ENCODE results near the gene SLC13A3. TPM values are rescaled to one million over a fixed set of nuclear protein-coding genes. Genes with fewer than 3 reads are reported as not detected.
A peak's percentile ranks its signal among the peaks of the same experiment; 100 is the strongest.
"Not testable (repeated sequence)": the region's sequence is repeated elsewhere in the genome, so short reads cannot be mapped to it uniquely, and the experiment has no call there.

SLC13A3 gene
- total RNA-seq, 1 donor from 2014 or later: 12.3 TPM

DNA sequence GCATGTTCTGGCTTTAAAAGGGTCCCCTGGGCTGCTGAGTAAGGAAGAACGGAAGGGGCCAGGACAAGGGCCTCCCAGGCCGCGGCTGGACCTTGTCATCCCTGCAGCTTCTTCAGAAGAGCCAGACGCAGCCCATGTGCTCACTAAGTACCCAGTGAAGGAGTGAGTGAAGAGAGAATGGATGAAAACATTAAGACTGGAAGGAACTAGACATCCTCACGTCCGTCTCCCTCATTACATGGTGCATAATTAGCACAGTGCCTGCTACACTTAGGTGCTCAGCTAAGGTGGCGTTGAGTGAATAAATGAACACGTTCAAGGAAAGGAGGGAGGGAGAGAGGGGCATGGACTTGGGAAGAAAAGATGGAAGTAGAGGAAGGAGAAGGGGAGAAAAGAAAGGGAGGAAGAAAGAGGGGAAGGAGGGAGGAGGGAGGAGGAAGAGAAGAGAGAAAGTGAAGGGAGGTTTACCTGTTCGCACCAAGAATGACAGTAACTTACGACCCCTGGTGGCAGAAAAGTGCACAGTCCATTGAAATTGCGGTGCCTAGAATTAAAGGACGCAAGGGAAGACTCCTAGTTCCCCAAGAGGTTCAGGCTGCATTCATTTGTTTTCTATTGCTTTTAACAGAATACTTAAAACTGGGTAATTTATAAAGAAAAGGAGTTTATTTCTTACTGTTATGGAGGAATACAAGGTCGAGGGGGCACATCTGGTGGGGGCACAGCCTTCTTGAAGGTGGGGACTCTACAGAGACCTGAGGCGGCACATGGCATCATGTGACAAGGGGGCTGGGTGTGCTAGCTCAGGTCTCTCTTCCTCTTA is 30.0 kb upstream of the SLC13A3 start:
- DNase-seq (ENCODE audit: low spot score): peak; percentile 72

DNA sequence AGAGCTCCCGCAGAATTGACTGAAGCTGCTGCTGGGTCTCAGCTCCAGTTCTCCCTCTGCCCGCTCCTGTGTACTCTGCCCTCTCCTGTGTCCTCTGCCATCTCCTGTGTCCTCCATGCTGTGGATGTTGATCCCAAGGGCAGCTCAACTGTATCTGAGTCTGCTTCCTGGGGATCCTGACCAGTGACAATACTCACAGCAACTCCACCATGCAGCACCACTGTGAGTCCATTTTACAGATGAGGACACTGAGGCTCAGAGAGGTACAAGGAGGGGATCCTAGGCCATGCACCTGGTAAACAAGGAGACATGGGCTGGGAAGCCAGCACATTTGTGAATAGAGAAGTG is 29.4 kb upstream of the SLC13A3 start:
- no peak for DNase-seq (ENCODE audit: low spot score)

GRCh38 chr20:46678516-46678915 is 27.3 kb upstream of the SLC13A3 start:
- no peak for DNase-seq (ENCODE audit: low spot score)

GRCh38 chr20:46677608-46678007 is 26.3 kb upstream of the SLC13A3 start:
- no peak for DNase-seq (ENCODE audit: low spot score)

- DNase-seq (ENCODE audit: low spot score): not testable (repeated sequence)
Observed at GRCh38 chr20:46676649-46677316, 25.5 kb upstream of the SLC13A3 start.

DNA sequence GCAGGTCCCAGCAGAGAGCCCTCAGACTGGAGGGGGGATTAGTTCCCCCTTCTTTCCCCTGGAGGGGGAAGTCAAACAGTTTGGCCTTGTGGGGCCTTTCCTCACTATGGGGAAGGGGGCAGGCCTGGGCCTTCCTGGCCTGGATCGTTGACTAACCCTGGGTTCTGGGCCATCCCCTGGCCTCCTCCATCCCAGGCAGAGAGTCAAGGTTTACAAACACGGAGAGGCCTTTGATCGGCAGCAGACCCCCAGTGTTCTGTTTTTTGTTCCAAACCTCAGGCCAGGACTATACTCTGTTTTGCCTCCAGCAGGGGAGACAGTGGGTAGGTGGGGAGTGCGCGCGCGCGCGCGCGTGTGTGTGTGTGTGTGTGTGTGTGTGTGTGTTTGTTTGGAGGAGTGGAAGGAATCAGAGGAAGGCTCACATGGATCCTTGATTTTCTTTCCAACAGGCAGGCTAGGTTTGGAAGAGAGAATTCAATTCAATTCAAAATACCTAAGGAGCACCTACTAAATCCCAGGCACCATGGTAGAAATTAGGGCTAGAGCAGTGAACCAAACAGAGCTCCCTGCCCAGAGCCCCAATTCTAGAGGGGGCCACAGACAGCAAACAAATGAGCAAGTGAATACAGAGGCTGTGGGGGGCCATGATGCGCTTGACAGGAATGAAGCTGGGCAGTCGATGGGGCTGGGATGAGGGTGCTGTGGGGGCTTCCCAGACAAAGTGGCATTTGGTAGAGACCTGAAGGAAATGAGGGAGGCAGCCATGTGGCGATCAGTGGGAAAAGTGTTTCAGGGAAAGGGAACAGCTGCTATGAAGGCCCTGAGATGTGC is 23.2 kb upstream of the SLC13A3 start:
- no peak for DNase-seq (ENCODE audit: low spot score)

GRCh38 chr20:46673394-46674252 is 22.4 kb upstream of the SLC13A3 start:
- DNase-seq (ENCODE audit: low spot score): no peak

GRCh38 chr20:46672543-46673148 is 21.4 kb upstream of the SLC13A3 start:
- DNase-seq (ENCODE audit: low spot score): no peak

DNA sequence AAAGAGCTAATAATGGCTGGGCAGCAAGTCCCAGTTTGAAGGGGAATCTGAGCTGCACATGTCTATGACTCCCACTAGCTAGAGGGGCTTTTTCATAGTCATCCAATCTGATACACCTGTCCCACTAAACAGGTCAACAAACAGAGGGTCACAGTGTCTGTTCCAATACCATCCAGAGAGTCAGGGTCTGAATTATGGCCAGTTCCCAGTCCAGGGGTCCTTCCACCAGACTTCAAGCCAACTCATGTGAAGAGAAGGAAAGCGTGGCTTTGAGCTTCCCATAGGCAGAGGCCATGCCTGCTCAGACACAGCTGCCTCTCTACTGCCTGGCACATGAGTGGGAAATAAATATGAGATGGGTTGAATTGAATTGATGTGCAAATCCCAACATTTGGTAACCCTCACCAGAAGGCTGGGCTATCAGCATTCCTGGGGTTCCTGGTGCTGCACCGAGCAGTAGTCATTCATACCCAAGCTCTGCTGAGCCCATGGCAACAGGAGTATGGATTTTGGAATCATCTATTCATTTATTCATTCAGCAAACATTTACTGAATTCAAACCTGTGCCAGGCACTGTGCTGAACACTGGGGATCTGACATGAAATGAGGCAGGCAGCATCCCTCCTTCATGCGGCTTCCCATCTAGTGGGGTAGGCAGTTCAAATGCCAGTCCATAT is 20.7 kb upstream of the SLC13A3 start:
- DNase-seq (ENCODE audit: low spot score): no peak

DNA sequence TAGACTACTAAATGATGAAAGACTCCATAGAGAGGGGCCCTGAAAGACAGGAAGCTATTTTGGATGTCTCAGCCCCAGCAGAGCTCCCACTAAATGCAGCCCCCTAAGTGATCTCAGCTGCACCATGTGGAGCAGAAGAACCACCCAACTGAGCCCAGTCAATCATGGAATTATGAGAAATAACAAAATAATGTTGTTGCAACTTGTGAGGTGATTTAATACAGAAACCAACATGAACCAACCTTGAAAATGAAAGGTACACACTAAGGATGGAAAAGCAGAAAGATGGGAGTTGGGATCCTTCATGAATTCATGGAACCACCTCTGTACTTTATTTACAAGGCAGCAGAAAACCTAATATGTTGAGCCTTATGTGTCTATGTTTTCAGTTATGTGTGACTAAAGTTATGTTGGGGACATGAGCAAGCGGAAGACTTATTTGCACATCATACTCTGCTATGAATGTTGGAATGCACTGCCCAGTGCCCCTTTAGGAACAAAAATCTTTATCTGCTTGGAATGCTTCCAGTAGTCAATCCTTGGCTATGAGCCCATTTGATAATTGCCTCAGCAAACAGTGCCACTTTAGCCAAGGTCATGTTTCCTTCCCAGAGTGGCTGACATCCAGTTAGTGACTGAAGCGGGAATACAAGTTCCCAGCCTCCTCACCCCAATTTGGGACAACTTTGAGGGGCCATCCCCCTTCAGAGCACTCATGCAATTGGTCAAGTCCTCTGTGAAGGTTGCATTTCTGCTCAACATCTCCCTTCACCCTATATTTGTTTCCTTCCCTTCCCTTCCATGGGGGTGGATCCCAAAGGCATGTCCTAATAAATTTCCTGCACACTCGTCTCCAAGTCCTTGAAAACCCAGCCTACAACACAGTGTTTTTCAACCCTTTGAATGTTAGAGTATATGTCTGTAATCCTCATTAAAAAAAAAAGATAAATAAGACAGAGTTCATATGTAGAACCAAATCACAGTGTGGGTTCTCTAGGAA is 19.6 kb upstream of the SLC13A3 start:
- no peak for DNase-seq (ENCODE audit: low spot score)

DNA sequence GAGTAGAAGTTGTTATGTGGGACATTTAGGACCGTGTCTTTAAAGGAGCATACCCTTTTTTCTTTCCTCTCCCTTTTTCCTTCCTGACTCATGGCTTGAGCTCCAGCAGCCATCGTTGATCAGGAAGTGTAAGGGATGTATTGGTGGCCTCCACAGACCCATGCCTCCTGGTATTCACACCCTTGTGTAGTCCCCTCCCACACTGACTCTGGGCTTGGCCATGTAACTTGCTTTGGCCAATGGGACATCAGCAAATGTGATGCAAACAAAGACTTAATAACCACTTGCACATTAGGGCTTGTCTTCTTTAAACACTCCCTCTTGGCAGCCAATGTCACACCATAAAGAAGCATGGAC is 18.9 kb upstream of the SLC13A3 start:
- no peak for DNase-seq (ENCODE audit: low spot score)

DNA sequence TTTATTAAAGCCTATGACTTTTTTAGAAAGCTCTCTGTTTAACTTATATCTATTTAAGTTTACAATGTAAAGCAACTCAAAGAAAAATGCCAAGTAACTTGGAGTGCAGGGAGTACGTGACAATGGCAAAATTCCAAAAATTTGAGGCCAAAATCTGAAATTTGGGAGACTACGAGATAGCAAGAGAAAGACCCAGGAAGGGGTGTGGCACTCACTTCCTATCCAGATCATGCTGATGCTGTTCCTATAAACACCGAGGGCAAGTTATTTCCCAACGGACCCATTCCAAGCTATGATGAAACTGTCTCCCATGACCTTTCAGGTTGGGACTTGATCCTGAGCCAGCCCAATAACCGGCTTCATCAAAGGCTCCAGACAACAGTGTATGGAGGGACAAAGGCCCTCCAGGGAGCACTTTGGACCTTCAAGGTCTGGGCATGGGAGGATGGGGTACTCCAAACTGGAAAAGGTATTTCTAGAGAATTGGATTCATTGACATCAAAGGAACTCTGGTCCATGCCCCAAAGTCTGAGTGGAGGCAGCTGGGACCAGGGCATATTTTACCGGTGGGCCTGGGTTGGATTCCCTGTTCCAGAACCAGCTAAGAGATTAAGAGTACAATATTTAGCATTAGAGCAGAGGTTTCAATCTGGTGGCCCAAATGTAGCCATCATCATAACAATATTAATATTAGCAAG is 15.7 kb upstream of the SLC13A3 start:
- no peak for DNase-seq (ENCODE audit: low spot score)

DNA sequence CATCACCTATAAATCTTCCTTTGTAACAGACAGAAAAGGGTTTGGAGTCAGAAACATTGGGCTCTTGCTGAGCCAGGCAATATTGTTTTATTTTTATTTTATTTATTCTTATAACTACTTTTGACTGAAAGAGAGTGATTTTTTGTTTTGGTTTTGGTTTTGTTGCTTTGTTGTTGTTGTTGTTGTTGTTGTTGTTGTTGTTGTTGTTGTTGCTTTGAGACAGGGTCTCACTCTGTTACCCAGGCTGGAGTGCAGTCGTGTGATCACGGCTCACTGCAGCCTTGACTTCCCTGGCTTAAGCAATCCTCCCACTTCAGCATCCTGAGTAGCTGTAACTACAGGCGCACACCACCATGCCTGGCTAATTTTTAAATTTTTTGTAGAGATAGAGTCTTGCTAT is 15.0 kb upstream of the SLC13A3 start:
- no peak for DNase-seq (ENCODE audit: low spot score)

DNA sequence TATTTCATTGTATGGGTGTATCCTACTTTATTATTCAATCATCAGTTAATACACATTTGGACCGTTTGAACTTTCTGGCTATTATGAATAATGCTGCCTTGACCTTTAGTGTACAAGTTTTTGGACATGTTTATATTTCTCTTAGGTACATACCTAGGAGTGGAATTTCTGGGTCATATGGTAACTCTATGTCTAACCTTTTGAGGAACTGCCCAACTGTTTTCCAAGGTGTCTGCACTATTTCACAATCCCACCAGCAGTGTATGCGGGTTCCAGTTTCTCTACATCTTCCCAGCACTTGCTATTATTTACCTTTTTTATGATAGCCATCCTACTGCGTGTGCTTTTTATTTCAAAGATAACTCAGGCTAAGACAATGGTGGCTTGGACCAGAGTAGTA is 14.3 kb upstream of the SLC13A3 start:
- DNase-seq (ENCODE audit: low spot score): no peak

DNA sequence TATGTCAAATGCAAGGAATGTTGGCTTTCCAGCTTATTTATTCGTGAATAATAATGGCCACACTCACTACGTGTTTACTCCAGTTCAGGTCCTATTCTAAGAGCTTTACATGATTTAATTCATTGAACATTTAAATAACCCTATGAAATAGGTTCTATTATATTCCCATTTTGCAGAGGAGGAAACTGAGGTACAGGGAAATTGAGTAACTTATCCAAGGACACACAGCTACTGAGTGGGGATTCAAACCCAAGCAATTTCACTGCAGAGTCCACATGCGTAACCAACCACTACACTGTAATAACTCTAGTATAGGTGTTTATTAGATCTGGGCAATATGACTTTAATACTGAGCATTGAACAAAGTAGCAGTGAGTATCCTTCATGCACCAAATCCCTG is 12.3 kb upstream of the SLC13A3 start:
- DNase-seq (ENCODE audit: low spot score): no peak

- no peak for DNase-seq (ENCODE audit: low spot score)
Observed at GRCh38 chr20:46661659-46662058, 10.4 kb upstream of the SLC13A3 start.

DNA sequence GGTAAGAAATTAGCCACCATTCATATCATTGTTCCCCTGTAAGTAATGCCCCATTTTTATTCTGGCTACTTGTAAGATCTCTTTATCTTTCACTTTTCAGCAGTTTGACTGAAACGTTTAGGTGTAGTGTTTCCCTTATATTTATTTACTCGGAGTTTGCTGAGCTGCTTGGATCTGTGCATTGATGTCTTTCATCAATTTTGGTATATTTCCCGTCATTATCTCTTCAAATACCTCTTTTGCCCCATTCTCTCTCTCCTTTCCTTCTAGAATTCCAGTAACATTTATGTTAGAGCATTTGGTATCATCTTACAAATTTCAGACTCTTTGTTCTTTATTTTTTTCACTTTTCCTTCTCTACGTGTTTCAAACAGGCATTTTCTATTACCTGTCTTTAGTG is 9.2 kb upstream of the SLC13A3 start:
- DNase-seq (ENCODE audit: low spot score): no peak

- no peak for DNase-seq (ENCODE audit: low spot score)
Observed at GRCh38 chr20:46657618-46658017, 6.4 kb upstream of the SLC13A3 start.

- no peak for DNase-seq (ENCODE audit: low spot score)
Observed at GRCh38 chr20:46657137-46657536, 5.9 kb upstream of the SLC13A3 start.

Data from umbilical cord (tissue), 2 donors.